Cardiac muscle cell (in vitro differentiated cells and primary cell): ENCODE measurements around the gene FITM1. TPM values are rescaled to one million over a fixed set of nuclear protein-coding genes. Genes with fewer than 3 reads are reported as not detected.
A peak's percentile ranks its signal among the peaks of the same experiment; 100 is the strongest.

Experiments used
- DNase-seq, 2 donors: peaks; one replicate each; pipeline versions ENCODE4 v3.0.0 to v3.0.0-alpha.2; 2010 to 2017; ENCODE audit warnings: low read depth in 1 of 2, low spot score in 1 of 2
- H3K27ac ChIP-seq: fragments of 200-600 bp; sonication (generic); 2 replicates; pipeline ENCODE4 v1.5.1; 2016
- H3K27me3 ChIP-seq: fragments of 200-600 bp; sonication (generic); 2 replicates; pipeline ENCODE4 v1.6.0; 2016; ENCODE audit warnings: control low read depth
- H3K36me3 ChIP-seq: fragments of 200-600 bp; sonication (generic); 2 replicates; pipeline ENCODE4 v1.5.1; 2016; ENCODE audit warnings: control low read depth
- H3K4me1 ChIP-seq: fragments of 200-600 bp; sonication (generic); 2 replicates; pipeline ENCODE4 v1.8.1; 2017; ENCODE audit warnings: low read depth, mild to moderate bottlenecking, mixed run types
- H3K4me3 ChIP-seq: fragments of 200-600 bp; sonication (generic); 2 replicates; pipeline ENCODE4 v1.5.1; 2016; ENCODE audit warnings: mild to moderate bottlenecking
- H3K9me3 ChIP-seq: fragments of 200-600 bp; sonication (generic); 2 replicates; pipeline ENCODE4 v1.5.1; 2017; ENCODE audit warnings: low read depth, mild to moderate bottlenecking, control low read depth
- polyA plus RNA-seq: library from polyadenylated mRNA; unstranded; fragments of >200 nt; fragmentation: Nextera tagmentation; extraction: Ambion mirVana; gene quantifications from 2 replicates; pipeline ENCODE4 v1.2.1, GENCODE V29; 2016
- total RNA-seq: library from RNA; depleted of rRNA; stranded (reverse); fragments of >200 nt; gene quantifications from 2 replicates; pipeline ENCODE4 v1.2.3, GENCODE V29; 2016
- TF ChIP-seq, protein P1 (sequence below): IDR thresholded peaks from 2 replicates; pipeline ENCODE4 v1.5.1; 2012; ENCODE audit warnings: low read depth, mild to moderate bottlenecking, low read length

The FITM1 gene
- total and polyA plus RNA-seq, 2 experiments from 2014 or later, result 124 to 209 TPM

DNA sequence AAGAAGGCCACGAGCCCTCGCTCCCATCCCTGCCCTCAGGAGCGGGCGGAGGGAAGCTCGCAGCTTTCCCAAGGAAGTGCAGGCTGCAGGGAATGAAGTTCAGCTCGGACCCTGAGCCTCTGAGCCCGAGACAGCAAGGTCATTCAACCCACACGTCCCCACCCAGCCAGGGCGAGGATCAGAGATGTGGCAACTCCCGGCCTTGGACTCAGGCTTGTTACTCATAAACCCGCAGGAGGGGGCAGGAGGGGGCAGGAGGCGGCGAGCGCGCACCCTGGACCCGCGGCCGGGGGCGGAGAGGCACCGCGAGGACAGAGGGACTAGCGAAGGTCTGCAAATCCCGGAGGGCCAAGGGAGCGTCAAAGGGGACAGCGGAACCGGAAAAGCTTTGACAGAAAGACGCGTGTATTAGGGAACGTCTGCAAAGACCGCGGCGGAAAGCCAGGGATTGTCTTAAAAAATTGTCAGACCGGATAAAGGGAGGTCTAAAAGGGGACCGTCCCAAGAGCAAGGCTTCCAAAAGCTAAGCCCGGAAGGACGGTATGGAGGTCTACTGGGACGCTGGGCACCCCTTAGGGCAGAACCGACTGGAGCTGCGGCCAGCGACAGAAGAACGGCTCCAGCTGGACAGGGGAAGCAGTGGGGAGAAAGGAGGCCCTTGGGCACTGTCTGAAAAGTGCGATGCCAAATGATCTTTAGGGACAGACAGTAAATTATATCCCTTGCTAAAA lies 16.5 kb upstream of the FITM1 start:
- H3K27me3 ChIP-seq, result no peaks in the 10 kb centered on the region
- TF ChIP-seq, protein P1, sequence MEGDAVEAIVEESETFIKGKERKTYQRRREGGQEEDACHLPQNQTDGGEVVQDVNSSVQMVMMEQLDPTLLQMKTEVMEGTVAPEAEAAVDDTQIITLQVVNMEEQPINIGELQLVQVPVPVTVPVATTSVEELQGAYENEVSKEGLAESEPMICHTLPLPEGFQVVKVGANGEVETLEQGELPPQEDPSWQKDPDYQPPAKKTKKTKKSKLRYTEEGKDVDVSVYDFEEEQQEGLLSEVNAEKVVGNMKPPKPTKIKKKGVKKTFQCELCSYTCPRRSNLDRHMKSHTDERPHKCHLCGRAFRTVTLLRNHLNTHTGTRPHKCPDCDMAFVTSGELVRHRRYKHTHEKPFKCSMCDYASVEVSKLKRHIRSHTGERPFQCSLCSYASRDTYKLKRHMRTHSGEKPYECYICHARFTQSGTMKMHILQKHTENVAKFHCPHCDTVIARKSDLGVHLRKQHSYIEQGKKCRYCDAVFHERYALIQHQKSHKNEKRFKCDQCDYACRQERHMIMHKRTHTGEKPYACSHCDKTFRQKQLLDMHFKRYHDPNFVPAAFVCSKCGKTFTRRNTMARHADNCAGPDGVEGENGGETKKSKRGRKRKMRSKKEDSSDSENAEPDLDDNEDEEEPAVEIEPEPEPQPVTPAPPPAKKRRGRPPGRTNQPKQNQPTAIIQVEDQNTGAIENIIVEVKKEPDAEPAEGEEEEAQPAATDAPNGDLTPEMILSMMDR, result no peak
- DNase-seq, result peak; percentile 85 to 91
- peaks cover 18% of the 10 kb centered on the region for H3K36me3 ChIP-seq
- H3K4me1 ChIP-seq, result peaks cover 11% of the 10 kb centered on the region
- H3K9me3 ChIP-seq, result no peaks in the 10 kb centered on the region
- peak overlapping the region; percentile 44 for H3K4me3 ChIP-seq
- H3K27ac ChIP-seq, result peak overlapping the region; percentile 92

DNA sequence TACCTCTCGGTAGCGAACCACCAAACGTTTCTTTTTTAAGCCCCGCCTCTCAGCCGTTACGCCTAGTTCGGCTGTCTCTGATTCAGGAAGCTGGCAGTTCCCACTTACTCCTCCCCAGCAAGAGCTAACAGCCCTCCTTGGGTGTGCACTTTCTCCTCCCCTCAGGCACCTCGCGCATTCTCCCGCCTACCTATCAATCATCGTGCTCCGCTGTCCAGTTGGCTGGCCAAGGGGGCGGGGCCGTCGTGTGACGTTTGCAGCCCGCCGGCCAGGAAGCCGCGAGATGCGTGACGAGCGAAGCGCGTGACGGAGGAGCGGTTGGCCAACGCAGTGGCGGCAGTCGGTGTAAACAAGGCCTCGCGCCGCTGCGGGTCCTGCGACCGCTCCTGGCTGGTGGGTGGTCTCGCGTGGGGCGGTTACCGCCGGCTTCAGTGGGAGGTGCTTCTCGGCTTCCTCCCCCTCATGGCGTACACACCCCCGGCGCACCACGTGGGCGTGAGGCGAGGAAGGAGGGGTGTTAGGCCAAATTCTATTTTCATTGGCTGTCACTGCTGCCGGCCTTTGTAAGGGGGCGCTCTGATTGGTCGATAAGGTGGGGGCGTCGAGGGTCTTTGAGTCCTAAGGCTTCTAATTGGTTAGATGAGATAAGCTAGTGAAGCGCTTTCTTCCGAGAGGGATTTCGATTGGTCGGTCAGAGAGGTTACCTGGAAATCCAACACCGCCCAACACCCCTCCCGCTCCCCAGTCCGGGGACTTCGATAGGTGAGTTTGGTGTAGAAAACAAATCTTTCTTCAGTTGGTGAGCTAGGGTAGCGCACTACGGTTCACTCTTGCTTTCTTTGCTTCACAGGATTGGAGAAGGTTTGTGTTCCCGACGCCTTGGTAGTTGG lies 15.7 kb upstream of the FITM1 start, which contains the start of the genes DCAF11 and NRL:
Gene DCAF11 (plus strand): TSS at position 246 of the 890 bp plus-strand sequence. CDS start 818 bp downstream, outside the sequence.
Gene NRL (minus strand): TSS at position 418 of the 890 bp plus-strand sequence. CDS start 32,101 bp downstream, outside the sequence.
- H3K4me1 ChIP-seq, result peaks cover 11% of the 10 kb centered on the region
- H3K27ac ChIP-seq, result peak within 1 kb of the TSS; percentile 92
- no peaks in the 10 kb centered on the region for H3K27me3 ChIP-seq
- peak; percentile 99 to 100 for DNase-seq
- TF ChIP-seq, protein P1, result no peak
- H3K4me3 ChIP-seq, result peak within 1 kb of the TSS; percentile 44
- peaks cover 26% of the 10 kb centered on the region for H3K36me3 ChIP-seq
- H3K9me3 ChIP-seq, result no peaks in the 10 kb centered on the region

DNA sequence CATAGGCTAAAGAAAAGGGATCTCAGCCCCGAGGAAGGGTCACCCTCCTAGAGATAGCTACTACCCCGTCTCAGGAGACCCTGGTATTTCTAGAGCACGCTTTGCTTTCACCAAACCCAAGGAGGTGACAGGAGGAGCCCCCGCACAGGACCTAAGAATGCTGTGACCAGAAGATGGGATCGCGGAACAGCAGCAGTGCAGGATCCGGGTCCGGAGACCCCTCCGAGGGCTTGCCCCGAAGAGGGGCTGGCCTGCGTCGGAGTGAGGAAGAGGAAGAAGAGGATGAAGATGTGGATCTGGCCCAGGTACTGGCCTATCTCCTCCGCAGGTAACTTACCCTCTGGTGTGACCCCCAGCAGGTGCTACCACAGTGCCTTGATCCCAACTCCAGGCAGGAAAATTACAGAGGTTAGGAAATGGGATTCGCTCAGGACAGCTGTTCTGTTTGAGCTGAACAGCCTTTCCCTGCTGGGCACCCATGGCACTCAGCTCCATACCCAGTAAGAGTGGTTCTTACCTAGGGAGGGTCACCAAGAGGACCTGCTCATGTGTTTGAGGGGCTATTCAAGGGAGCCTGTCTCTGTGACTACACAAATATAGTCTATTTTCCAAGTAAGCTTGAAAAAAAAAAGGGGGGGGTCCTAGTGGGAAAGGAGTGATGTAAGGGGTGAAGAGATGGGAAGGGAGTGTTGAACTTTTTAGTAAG lies 14.9 kb upstream of the FITM1 start:
- peak overlapping the region; percentile 92 for H3K27ac ChIP-seq

DNA sequence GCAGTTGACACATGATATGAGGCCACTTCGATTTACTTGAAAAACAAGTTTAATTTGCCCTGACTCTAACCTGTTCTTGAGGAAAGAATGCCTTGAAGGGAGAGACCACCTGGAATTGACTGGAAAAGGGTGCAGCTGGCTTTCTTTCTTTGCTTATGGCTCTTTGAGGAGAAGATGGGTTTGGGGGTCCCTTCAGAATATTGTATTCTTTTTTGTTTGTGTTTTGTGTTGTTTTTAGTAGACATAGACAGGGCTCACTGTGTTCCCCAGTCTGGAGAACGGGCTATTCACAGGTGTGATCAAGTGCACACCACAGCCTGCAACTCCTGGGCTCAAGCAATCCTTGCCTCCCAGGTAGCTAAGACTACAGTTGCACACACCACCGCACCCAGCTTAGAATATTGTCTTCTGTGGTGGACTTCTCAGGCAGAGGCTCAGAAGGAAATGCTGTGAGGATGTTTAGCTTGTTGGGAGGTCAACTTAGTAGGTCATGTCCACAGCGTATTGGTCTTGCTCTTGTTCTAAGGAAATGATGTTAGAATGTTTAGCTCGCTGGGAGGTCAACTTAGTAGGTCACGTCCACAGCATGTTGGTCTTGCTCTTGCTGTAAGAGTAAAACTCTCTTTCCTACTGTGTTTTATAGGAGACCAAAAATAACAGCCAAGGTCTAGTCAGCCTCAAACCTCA lies 14.2 kb upstream of the FITM1 start:
- H3K27ac ChIP-seq, result no peak overlapping the region
- no peak for DNase-seq
- H3K4me3 ChIP-seq, result peak overlapping the region; percentile 44
- H3K9me3 ChIP-seq, result no peaks in the 10 kb centered on the region
- H3K4me1 ChIP-seq, result peaks cover 11% of the 10 kb centered on the region
- no peaks in the 10 kb centered on the region for H3K27me3 ChIP-seq
- peaks cover 36% of the 10 kb centered on the region for H3K36me3 ChIP-seq
- TF ChIP-seq, protein P1, result no peak

More for the DNA sequence above, 14.9 kb upstream of the FITM1 start:
- Histone ChIP-seq H3K9me3 (no peaks in the 10 kb centered on the region), H3K4me3 (peak overlapping the region; percentile 44), H3K36me3 (peaks cover 30% of the 10 kb centered on the region), H3K27me3 (no peaks in the 10 kb centered on the region), H3K4me1 (peaks cover 11% of the 10 kb centered on the region)
- TF ChIP-seq, protein P1, result no peak
- DNase-seq, result no peak

DNA sequence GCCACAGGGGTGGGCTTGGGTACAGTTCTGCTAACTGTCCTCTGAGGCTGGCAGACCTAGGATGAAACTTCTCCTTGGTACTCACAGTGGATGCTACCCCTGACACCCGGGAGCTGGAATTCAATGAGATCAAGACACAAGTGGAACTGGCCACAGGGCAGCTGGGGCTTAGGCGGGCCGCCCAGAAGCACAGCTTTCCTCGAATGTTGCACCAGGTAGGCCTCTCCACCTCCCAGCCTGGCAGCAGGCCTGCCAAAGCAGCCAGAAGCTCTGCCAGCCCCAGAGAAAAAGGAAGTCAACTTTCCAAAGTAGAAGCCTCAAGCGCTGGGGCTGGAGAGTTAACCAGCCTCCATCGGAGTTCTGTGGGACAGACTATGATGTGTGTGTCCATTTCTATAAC lies 13.3 kb upstream of the FITM1 start:
- Histone ChIP-seq H3K27me3 (no peaks in the 10 kb centered on the region), H3K27ac (no peak overlapping the region), H3K4me3 (no peak overlapping the region), H3K9me3 (no peaks in the 10 kb centered on the region), H3K4me1 (peaks cover 11% of the 10 kb centered on the region), H3K36me3 (peaks cover 41% of the 10 kb centered on the region)
- no peak for DNase-seq
- TF ChIP-seq, protein P1, result no peak
